ENCODE results near the gene SYNPR.

The SYNPR gene

DNA sequence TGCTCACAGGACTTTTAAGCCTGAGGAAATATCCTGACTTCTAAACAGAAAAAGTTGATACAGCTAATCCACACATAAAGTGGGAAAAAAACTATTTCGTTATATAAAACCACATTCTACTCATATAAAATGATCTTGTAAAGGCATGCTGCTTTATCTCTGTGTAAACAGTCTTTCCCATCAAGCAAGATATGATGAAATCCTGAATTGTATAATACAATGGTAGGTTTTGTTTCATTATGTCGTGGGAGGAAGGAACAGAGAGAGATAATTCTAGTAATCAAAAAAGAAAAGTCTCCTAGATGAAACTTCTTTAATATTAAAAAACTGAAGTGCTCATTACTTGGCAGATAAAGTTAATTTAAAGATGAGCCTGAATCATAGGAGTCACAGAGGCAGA, 281.8 kb downstream of the SYNPR start:
- no peak overlapping the region for H3K4me3 ChIP-seq (ENCODE audit: low read length)
- no peaks in the 10 kb centered on the region for H3K36me3 ChIP-seq (ENCODE audit: control insufficient read depth, low read length)
- H3F3A ChIP-seq (ENCODE audit: control insufficient read depth, insufficient read depth), result no peaks in the 10 kb centered on the region
- no peak overlapping the region for H3K4me2 ChIP-seq (ENCODE audit: low read length)
- H3K79me2 ChIP-seq (ENCODE audit: control insufficient read depth, low read length), result no peaks in the 10 kb centered on the region
- H3K9me2 ChIP-seq (replicated peaks; ENCODE audit: control insufficient read depth, low read length), result no peaks in the 10 kb centered on the region
- no peaks in the 10 kb centered on the region for H3K9me3 ChIP-seq (ENCODE audit: control insufficient read depth, insufficient read depth, low read length)
- no peaks in the 10 kb centered on the region for H3K27me3 ChIP-seq (ENCODE audit: control insufficient read depth, low read length)
- TF ChIP-seq EZH2phosphoT487 (IDR thresholded peaks at IDR 0.05; ENCODE audit: borderline replicate concordance, low read length), result no peak
- TF ChIP-seq, protein P1, sequence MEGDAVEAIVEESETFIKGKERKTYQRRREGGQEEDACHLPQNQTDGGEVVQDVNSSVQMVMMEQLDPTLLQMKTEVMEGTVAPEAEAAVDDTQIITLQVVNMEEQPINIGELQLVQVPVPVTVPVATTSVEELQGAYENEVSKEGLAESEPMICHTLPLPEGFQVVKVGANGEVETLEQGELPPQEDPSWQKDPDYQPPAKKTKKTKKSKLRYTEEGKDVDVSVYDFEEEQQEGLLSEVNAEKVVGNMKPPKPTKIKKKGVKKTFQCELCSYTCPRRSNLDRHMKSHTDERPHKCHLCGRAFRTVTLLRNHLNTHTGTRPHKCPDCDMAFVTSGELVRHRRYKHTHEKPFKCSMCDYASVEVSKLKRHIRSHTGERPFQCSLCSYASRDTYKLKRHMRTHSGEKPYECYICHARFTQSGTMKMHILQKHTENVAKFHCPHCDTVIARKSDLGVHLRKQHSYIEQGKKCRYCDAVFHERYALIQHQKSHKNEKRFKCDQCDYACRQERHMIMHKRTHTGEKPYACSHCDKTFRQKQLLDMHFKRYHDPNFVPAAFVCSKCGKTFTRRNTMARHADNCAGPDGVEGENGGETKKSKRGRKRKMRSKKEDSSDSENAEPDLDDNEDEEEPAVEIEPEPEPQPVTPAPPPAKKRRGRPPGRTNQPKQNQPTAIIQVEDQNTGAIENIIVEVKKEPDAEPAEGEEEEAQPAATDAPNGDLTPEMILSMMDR (IDR thresholded peaks at IDR 0.05; ENCODE audit: low read depth, low read length, poor library complexity, severe bottlenecking), result no peak
- H4K20me1 ChIP-seq (ENCODE audit: control insufficient read depth, insufficient read depth, low read depth, low read length), result no peaks in the 10 kb centered on the region
- no peak overlapping the region for H3K27ac ChIP-seq (ENCODE audit: low read depth, low read length)
- H3K4me1 ChIP-seq (ENCODE audit: control insufficient read depth, low read length), result no peaks in the 10 kb centered on the region

DNA sequence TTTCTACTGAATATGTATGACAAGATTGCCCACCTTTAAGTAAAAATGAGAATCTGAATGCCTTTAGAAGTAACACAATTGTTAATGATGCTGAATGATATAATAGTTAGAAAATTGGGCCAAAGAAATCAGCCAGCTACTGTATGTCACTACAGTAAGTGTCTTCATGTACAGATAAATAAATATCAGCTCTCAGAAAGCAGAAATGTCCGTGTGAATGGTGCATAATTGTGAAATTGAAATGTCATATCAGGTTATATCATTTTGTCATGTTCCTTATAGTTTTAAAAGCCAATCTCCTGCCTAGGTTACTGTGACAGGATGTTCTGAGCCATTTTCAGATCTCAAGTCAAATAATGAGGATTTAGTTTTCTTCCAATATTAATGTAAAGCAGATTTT, 283.8 kb downstream of the SYNPR start:
- H3K27me3 ChIP-seq (ENCODE audit: control insufficient read depth, low read length), result no peaks in the 10 kb centered on the region
- no peaks in the 10 kb centered on the region for H3F3A ChIP-seq (ENCODE audit: control insufficient read depth, insufficient read depth)
- no peaks in the 10 kb centered on the region for H3K79me2 ChIP-seq (ENCODE audit: control insufficient read depth, low read length)
- H3K4me2 ChIP-seq (ENCODE audit: low read length), result no peak overlapping the region
- no peak overlapping the region for H3K4me3 ChIP-seq (ENCODE audit: low read length)
- no peak overlapping the region for H3K27ac ChIP-seq (ENCODE audit: low read depth, low read length)
- H3K9me2 ChIP-seq (replicated peaks; ENCODE audit: control insufficient read depth, low read length), result no peaks in the 10 kb centered on the region
- no peaks in the 10 kb centered on the region for H4K20me1 ChIP-seq (ENCODE audit: control insufficient read depth, insufficient read depth, low read depth, low read length)
- H3K4me1 ChIP-seq (ENCODE audit: control insufficient read depth, low read length), result no peaks in the 10 kb centered on the region
- no peaks in the 10 kb centered on the region for H3K36me3 ChIP-seq (ENCODE audit: control insufficient read depth, low read length)
- TF ChIP-seq, protein P1 (IDR thresholded peaks at IDR 0.05; ENCODE audit: low read depth, low read length, poor library complexity, severe bottlenecking), result no peak
- TF ChIP-seq EZH2phosphoT487 (IDR thresholded peaks at IDR 0.05; ENCODE audit: borderline replicate concordance, low read length), result no peak
- no peaks in the 10 kb centered on the region for H3K9me3 ChIP-seq (ENCODE audit: control insufficient read depth, insufficient read depth, low read length)

DNA sequence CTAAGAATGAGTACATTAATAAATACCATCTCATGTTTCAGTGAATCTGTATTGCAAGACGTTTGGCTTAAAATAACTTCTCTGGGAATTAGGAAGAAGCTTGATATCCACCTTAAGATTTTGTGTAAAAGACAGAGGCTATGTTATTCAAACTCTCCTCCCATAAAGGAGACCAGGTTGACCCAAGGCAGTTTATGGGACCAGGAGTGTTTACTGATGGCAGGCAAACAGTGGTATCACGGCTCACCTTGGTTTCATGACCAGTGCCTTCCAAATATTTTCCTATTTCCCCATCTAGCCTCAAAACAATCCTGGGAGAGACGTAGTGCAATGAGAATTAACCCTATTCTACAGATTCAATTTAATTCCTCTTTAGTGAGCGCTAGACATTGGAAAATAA, 284.2 kb downstream of the SYNPR start:
- TF ChIP-seq EZH2phosphoT487 (IDR thresholded peaks at IDR 0.05; ENCODE audit: borderline replicate concordance, low read length), result no peak
- TF ChIP-seq, protein P1 (IDR thresholded peaks at IDR 0.05; ENCODE audit: low read depth, low read length, poor library complexity, severe bottlenecking), result no peak
- no peak overlapping the region for H3K4me3 ChIP-seq (ENCODE audit: low read length)
- H3K4me1 ChIP-seq (ENCODE audit: control insufficient read depth, low read length), result no peaks in the 10 kb centered on the region
- H3F3A ChIP-seq (ENCODE audit: control insufficient read depth, insufficient read depth), result no peaks in the 10 kb centered on the region
- no peaks in the 10 kb centered on the region for H3K79me2 ChIP-seq (ENCODE audit: control insufficient read depth, low read length)
- H3K9me2 ChIP-seq (replicated peaks; ENCODE audit: control insufficient read depth, low read length), result no peaks in the 10 kb centered on the region
- no peaks in the 10 kb centered on the region for H3K36me3 ChIP-seq (ENCODE audit: control insufficient read depth, low read length)
- no peak overlapping the region for H3K4me2 ChIP-seq (ENCODE audit: low read length)
- H3K9me3 ChIP-seq (ENCODE audit: control insufficient read depth, insufficient read depth, low read length), result no peaks in the 10 kb centered on the region
- no peak overlapping the region for H3K27ac ChIP-seq (ENCODE audit: low read depth, low read length)
- H3K27me3 ChIP-seq (ENCODE audit: control insufficient read depth, low read length), result no peaks in the 10 kb centered on the region
- H4K20me1 ChIP-seq (ENCODE audit: control insufficient read depth, insufficient read depth, low read depth, low read length), result no peaks in the 10 kb centered on the region

DNA sequence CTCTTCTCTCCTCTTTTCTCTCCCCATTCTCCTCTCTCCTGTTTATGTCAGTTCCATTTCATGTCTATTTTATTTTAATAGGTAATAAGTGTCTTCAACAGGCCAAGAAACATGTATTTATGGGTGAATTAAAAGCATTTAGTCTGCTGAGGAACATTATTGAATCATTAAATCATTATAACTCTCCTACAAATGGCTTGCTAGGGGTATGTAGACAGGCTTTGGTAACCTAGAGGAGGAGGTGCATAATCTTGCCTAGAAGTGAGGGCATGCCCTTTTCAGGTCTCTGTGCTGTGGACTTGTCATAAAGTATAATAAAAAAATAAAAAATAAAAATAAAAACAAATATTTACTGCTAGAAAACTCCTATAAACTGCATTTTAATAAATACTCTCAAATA, 285.5 kb downstream of the SYNPR start:
- no peak overlapping the region for H3K27ac ChIP-seq (ENCODE audit: low read depth, low read length)
- TF ChIP-seq, protein P1 (IDR thresholded peaks at IDR 0.05; ENCODE audit: low read depth, low read length, poor library complexity, severe bottlenecking), result no peak
- no peak for TF ChIP-seq EZH2phosphoT487 (IDR thresholded peaks at IDR 0.05; ENCODE audit: borderline replicate concordance, low read length)
- no peaks in the 10 kb centered on the region for H3K4me1 ChIP-seq (ENCODE audit: control insufficient read depth, low read length)
- H3K4me3 ChIP-seq (ENCODE audit: low read length), result no peak overlapping the region
- H3K9me2 ChIP-seq (replicated peaks; ENCODE audit: control insufficient read depth, low read length), result no peaks in the 10 kb centered on the region
- H3K79me2 ChIP-seq (ENCODE audit: control insufficient read depth, low read length), result no peaks in the 10 kb centered on the region
- no peaks in the 10 kb centered on the region for H3K9me3 ChIP-seq (ENCODE audit: control insufficient read depth, insufficient read depth, low read length)
- no peak overlapping the region for H3K4me2 ChIP-seq (ENCODE audit: low read length)
- H4K20me1 ChIP-seq (ENCODE audit: control insufficient read depth, insufficient read depth, low read depth, low read length), result no peaks in the 10 kb centered on the region
- no peaks in the 10 kb centered on the region for H3K36me3 ChIP-seq (ENCODE audit: control insufficient read depth, low read length)
- no peaks in the 10 kb centered on the region for H3K27me3 ChIP-seq (ENCODE audit: control insufficient read depth, low read length)
- no peaks in the 10 kb centered on the region for H3F3A ChIP-seq (ENCODE audit: control insufficient read depth, insufficient read depth)
